HT-29 (cell line): ENCODE measurements around the gene CFAP46. TPM values are rescaled to one million over a fixed set of nuclear protein-coding genes. Genes with fewer than 3 reads are reported as not detected.

Source experiments
- DNase-seq: peaks from one replicate; pipeline ENCODE4 v3.0.0-alpha.2; 2015; ENCODE audit warnings: low spot score
- total RNA-seq: library from RNA; depleted of rRNA; stranded (reverse); fragments of >200 nt; shearing (Covaris generic); gene quantifications from 2 replicates; pipeline ENCODE4 v1.2.3, GENCODE V29; 2014; rRNA removed

CFAP46 gene
- not detected in 2 replicates for total RNA-seq

- DNase-seq = no peak
Measured at GRCh38 chr10:132942101-132943057, at the start of gene CFAP46. Gene CFAP46 (minus strand): TSS chr10:132942570. CDS start chr10:132942484, 86 bp downstream.

- DNase-seq = no peak
Measured at GRCh38 chr10:132991706-132992432, 49.5 kb upstream of the CFAP46 start.

- no peak for DNase-seq
Measured at GRCh38 chr10:132990684-132991545, 48.5 kb upstream of the CFAP46 start.

GRCh38 chr10:132989476-132990415 lies 47.4 kb upstream of the CFAP46 start:
- no peak for DNase-seq

- DNase-seq = no peak
Measured at GRCh38 chr10:132988988-132989387, 46.6 kb upstream of the CFAP46 start.

GRCh38 chr10:132987671-132988571 lies 45.6 kb upstream of the CFAP46 start:
- DNase-seq = no peak

- no peak for DNase-seq
Measured at GRCh38 chr10:132986978-132987377, 44.6 kb upstream of the CFAP46 start.

GRCh38 chr10:132986576-132986975 lies 44.2 kb upstream of the CFAP46 start:
- no peak for DNase-seq

GRCh38 chr10:132986076-132986475 lies 43.7 kb upstream of the CFAP46 start:
- DNase-seq = no peak

- no peak for DNase-seq
Measured at GRCh38 chr10:132985546-132985900, 43.2 kb upstream of the CFAP46 start.

GRCh38 chr10:132984801-132985545 lies 42.6 kb upstream of the CFAP46 start:
- peak; percentile 53 for DNase-seq

GRCh38 chr10:132984008-132984295 lies 41.6 kb upstream of the CFAP46 start:
- DNase-seq = no peak

GRCh38 chr10:132983252-132984007 lies 41.1 kb upstream of the CFAP46 start:
- DNase-seq = no peak

GRCh38 chr10:132982301-132982989 lies 40.1 kb upstream of the CFAP46 start:
- DNase-seq = no peak

- DNase-seq = no peak
Measured at GRCh38 chr10:132981746-132982145, 39.4 kb upstream of the CFAP46 start.

GRCh38 chr10:132981173-132981555 lies 38.8 kb upstream of the CFAP46 start:
- no peak for DNase-seq

- peak; percentile 42 for DNase-seq
Measured at GRCh38 chr10:132980426-132981172, 38.2 kb upstream of the CFAP46 start.
